ENCODE measurements around the gene SLC16A12.

Gene SLC16A12

GRCh38 chr10:89505640-89506275 is 29.6 kb downstream of the SLC16A12 start:
- no peak for DNase-seq (ENCODE audit: low read depth)

- DNase-seq (ENCODE audit: low read depth): no peak
These were observed 30.7 kb downstream of the SLC16A12 start for GRCh38 chr10:89504691-89505090.

GRCh38 chr10:89503652-89504370 is 31.6 kb downstream of the SLC16A12 start:
- DNase-seq (ENCODE audit: low read depth): no peak

GRCh38 chr10:89503151-89503550 is 32.2 kb downstream of the SLC16A12 start:
- DNase-seq (ENCODE audit: low read depth): no peak

- peak; percentile 80 for DNase-seq (ENCODE audit: low read depth)
These were observed 32.8 kb downstream of the SLC16A12 start for GRCh38 chr10:89502549-89502948.

- DNase-seq (ENCODE audit: low read depth): peak; percentile 35
These were observed 40.8 kb downstream of the SLC16A12 start for GRCh38 chr10:89494575-89494974.

- no peak for DNase-seq (ENCODE audit: low read depth)
These were observed 41.3 kb downstream of the SLC16A12 start for GRCh38 chr10:89494068-89494467.

- DNase-seq (ENCODE audit: low read depth): no peak
These were observed 43.5 kb downstream of the SLC16A12 start for GRCh38 chr10:89491932-89492331.

GRCh38 chr10:89490596-89491335 is 44.6 kb downstream of the SLC16A12 start:
- no peak for DNase-seq (ENCODE audit: low read depth)

GRCh38 chr10:89482256-89482655 is 53.1 kb downstream of the SLC16A12 start:
- DNase-seq (ENCODE audit: low read depth): no peak

- peak; percentile 95 for DNase-seq (ENCODE audit: low read depth)
These were observed 53.7 kb downstream of the SLC16A12 start for GRCh38 chr10:89481662-89482061.

- DNase-seq (ENCODE audit: low read depth): peak; percentile 79
These were observed 55.5 kb downstream of the SLC16A12 start for GRCh38 chr10:89479771-89480446.

- peak; percentile 76 for DNase-seq (ENCODE audit: low read depth)
These were observed 56.4 kb downstream of the SLC16A12 start for GRCh38 chr10:89478739-89479654.

GRCh38 chr10:89478085-89478738 is 57.2 kb downstream of the SLC16A12 start:
- no peak for DNase-seq (ENCODE audit: low read depth)

GRCh38 chr10:89476150-89476549 is 59.2 kb downstream of the SLC16A12 start:
- no peak for DNase-seq (ENCODE audit: low read depth)

- peak; percentile 46 for DNase-seq (ENCODE audit: low read depth)
These were observed 59.8 kb downstream of the SLC16A12 start for GRCh38 chr10:89475591-89475998.

- no peak for DNase-seq (ENCODE audit: low read depth)
These were observed 60.3 kb downstream of the SLC16A12 start for GRCh38 chr10:89475125-89475524.

- DNase-seq (ENCODE audit: low read depth): no peak
These were observed 60.9 kb downstream of the SLC16A12 start for GRCh38 chr10:89474452-89474851.

- peak; percentile 78 for DNase-seq (ENCODE audit: low read depth)
These were observed 64.1 kb downstream of the SLC16A12 start for GRCh38 chr10:89471110-89471809.

GRCh38 chr10:89470628-89471027 is 64.8 kb downstream of the SLC16A12 start:
- DNase-seq (ENCODE audit: low read depth): no peak

All from fibroblast of gingiva (primary cell).